GM19372 (cell line): ENCODE data around the gene TRAF3IP1.

Source experiments
- ATAC-seq: cut with Tn5 transposase; IDR thresholded peaks from one replicate; pipeline ENCODE4 v1.9.1; 2021; ENCODE audit warnings: mild to moderate bottlenecking, low read depth, moderate library complexity; ENCODE audit not compliant: unreplicated experiment

TRAF3IP1 gene

GRCh38 chr2:238423561-238424312, 103.4 kb downstream of the TRAF3IP1 start:
- ATAC-seq: no peak

DNA sequence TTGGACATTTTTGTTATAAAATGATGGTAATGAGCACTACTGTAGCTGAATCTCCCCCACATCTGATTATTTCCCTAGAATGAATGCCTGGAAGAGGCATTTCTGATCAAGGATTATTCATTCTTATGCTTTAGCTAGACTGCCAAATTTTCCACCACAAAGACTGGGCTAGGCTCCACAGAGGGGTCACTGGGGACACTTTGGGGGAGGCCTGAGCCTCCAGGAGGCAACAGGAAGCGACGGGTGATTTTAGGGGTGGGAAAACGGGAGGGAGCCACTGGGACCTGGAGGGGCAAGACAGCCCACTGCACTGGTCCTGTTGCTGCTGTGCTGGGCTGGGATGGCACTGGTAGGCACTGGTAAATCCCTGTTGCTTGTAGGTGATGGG, 104.0 kb downstream of the TRAF3IP1 start:
- no peak for ATAC-seq

GRCh38 chr2:238425505-238425978, 105.2 kb downstream of the TRAF3IP1 start:
- ATAC-seq: no peak

DNA sequence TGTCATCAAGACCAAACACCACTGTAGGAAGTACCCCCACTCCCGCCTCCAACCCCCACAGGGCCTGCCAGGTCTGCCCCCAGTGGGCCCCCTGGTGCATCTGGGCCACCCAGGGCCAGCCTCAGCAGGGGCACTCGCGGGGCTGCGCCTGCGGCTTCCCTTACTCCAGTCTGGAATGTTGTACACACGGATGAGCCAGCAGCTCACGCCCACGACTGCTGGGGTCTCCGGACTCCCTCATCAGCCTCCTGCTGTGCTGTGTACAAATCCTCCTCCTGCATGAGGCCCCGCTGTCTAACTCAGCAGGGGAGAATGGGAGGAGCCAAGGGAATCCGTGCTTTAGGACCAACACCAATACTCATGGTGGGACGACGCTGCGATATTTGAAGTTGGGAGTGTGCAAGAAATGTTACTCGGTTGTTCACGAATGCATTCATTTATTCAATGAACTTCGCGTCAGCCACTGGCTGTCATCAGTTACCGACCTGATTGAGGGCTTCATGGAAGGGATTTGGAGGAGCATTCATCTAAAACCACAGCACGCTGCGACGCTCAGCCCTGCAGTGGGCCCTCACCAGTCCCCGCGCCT, 105.8 kb downstream of the TRAF3IP1 start:
- peak; percentile 7 for ATAC-seq

- peak; percentile 82 for ATAC-seq
Observed at GRCh38 chr2:238426568-238427434, 106.5 kb downstream of the TRAF3IP1 start, which contains the start of gene ASB1. TSS of gene ASB1 (plus strand) at chr2:238426927. CDS start at chr2:238427071, 144 bp downstream.

GRCh38 chr2:238427435-238428162, 107.3 kb downstream of the TRAF3IP1 start:
- peak; percentile 2 for ATAC-seq

- ATAC-seq: no peak
Observed at GRCh38 chr2:238428866-238429265, 108.5 kb downstream of the TRAF3IP1 start.

DNA sequence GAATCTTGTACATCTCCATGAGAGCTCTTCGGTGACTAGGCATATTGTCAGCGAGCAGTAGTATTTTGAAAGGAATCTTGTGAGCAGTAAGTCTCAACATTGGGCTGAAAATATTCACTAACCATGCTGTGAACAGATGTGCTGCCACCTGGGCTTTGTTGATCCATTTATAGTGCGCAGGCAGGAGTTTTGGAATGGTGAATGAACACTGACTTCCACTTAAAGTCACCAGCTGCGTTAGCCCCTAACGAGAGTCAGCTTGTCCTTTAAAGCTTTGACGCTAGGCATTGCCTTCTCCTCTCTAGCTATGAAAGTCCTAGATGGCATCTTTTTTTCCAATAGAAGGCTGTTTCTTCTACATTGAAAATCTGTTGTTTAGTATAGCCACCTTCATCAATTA, 110.5 kb downstream of the TRAF3IP1 start:
- no peak for ATAC-seq

- no peak for ATAC-seq
Observed at GRCh38 chr2:238431456-238431855, 111.1 kb downstream of the TRAF3IP1 start.

- no peak for ATAC-seq
Observed at GRCh38 chr2:238433300-238433915, 113.1 kb downstream of the TRAF3IP1 start.

GRCh38 chr2:238433941-238434845, 113.9 kb downstream of the TRAF3IP1 start:
- ATAC-seq: no peak

GRCh38 chr2:238434846-238435751, 114.8 kb downstream of the TRAF3IP1 start:
- ATAC-seq: no peak

- ATAC-seq: no peak
Observed at GRCh38 chr2:238435752-238436096, 115.4 kb downstream of the TRAF3IP1 start.

GRCh38 chr2:238438856-238439849, 118.8 kb downstream of the TRAF3IP1 start:
- ATAC-seq: no peak

- ATAC-seq: no peak
Observed at GRCh38 chr2:238439917-238440316, 119.6 kb downstream of the TRAF3IP1 start.

- no peak for ATAC-seq
Observed at GRCh38 chr2:238440331-238440730, 120.0 kb downstream of the TRAF3IP1 start.

DNA sequence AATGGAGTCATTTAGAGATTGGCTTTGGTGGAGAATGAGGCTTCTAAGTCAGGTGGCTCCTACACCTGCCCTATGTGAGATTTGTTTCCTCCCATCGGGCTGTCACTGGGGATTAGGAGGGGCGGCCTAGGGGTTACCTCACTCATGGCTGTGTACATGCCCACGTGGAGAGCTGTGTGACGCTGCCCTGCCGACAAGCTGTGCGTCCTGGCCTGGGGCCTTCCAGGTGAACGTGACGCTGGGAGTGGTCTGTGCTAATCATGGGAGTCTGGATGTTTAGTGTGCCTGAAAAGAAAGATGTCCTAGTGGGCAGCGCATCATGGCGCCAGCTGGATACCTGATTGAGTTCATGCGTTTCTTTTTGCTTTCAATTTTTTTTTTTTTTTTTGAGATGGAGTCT, 120.4 kb downstream of the TRAF3IP1 start:
- ATAC-seq: no peak
